WTC11 (cell line): ENCODE data around the gene MAGI2. TPM values are rescaled to one million over a fixed set of nuclear protein-coding genes. Genes with fewer than 3 reads are reported as not detected.

Experiments
- ATAC-seq: fragments of 200-7000 bp; cut with Tn5 transposase; 2 replicates; pipeline ENCODE4 v1.10.0; 2021; ENCODE audit warnings: mild to moderate bottlenecking, moderate library complexity
- CTCF ChIA-PET: fragments of 300-600 bp; sonication (Branson Sonifier 250); formaldehyde crosslinking; loops from one replicate; lab custom pipeline; 2021; ENCODE audit warnings: antibody characterized with exemption; lab: Charles Lee
- POLR2A ChIA-PET: fragments of 350-600 bp; sonication (Branson Sonifier 250); formaldehyde crosslinking; loops from one replicate; lab custom pipeline; 2021; ENCODE audit warnings: antibody characterized with exemption; lab: Charles Lee
- DNase-seq: peaks from one replicate; pipeline ENCODE4 v3.0.0; 2021; ENCODE audit warnings: low spot score
- H3K27ac Mint-ChIP-seq: 2 replicates; pipeline ENCODE4 v1.8.0; 2021; ENCODE audit warnings: mixed read lengths
- H3K27me3 Mint-ChIP-seq: 2 replicates; pipeline ENCODE4 v1.8.0; 2021; ENCODE audit warnings: low read depth, mild to moderate bottlenecking, moderate library complexity, mixed read lengths
- H3K36me3 Mint-ChIP-seq: 2 replicates; pipeline ENCODE4 v1.8.0; 2021; ENCODE audit warnings: mixed read lengths
- H3K4me1 Mint-ChIP-seq: 2 replicates; pipeline ENCODE4 v1.8.0; 2022; ENCODE audit warnings: mixed read lengths
- H3K4me3 Mint-ChIP-seq: 2 replicates; pipeline ENCODE4 v1.8.0; 2021; ENCODE audit warnings: mild to moderate bottlenecking, moderate library complexity, mixed read lengths
- H3K9me3 Mint-ChIP-seq: 2 replicates; pipeline ENCODE4 v1.8.0; 2021; ENCODE audit warnings: mixed read lengths
- ATF1 ChIP-seq: sonication (generic); formaldehyde crosslinking; IDR thresholded peaks from 2 replicates; pipeline ENCODE4 v1.8.1; 2023; ENCODE audit warnings: mild to moderate bottlenecking, moderate library complexity, missing genetic modification reagents
- CBFB ChIP-seq: sonication (generic); formaldehyde crosslinking; IDR thresholded peaks from 2 replicates; pipeline ENCODE4 v1.8.1; 2022; ENCODE audit warnings: mild to moderate bottlenecking, low read depth, missing genetic modification reagents
- CREM ChIP-seq: sonication (generic); formaldehyde crosslinking; IDR thresholded peaks from 2 replicates; pipeline ENCODE4 v1.8.1; 2022; ENCODE audit warnings: mild to moderate bottlenecking, missing genetic modification reagents, moderate library complexity
- FOXJ3 ChIP-seq: sonication (generic); formaldehyde crosslinking; IDR thresholded peaks from 2 replicates; pipeline ENCODE4 v1.9.0; 2021; ENCODE audit warnings: missing genetic modification reagents, mild to moderate bottlenecking, borderline replicate concordance
- IRF2 ChIP-seq: sonication (generic); formaldehyde crosslinking; IDR thresholded peaks from 2 replicates; pipeline ENCODE4 v1.8.0; 2022; ENCODE audit warnings: low read depth, missing genetic modification reagents, borderline replicate concordance
- JUN ChIP-seq: sonication (generic); formaldehyde crosslinking; IDR thresholded peaks from 2 replicates; pipeline ENCODE4 v1.8.0; 2023; ENCODE audit warnings: mild to moderate bottlenecking, missing genetic modification reagents
- KAT7 ChIP-seq: sonication (generic); formaldehyde crosslinking; IDR thresholded peaks from 2 replicates; pipeline ENCODE4 v1.8.1; 2023; ENCODE audit warnings: missing genetic modification reagents, mild to moderate bottlenecking, borderline replicate concordance
- NFE2L1 ChIP-seq: sonication (generic); formaldehyde crosslinking; IDR thresholded peaks from 2 replicates; pipeline ENCODE4 v1.8.1; 2023; ENCODE audit warnings: missing genetic modification reagents
- NR2C2 ChIP-seq: sonication (generic); formaldehyde crosslinking; IDR thresholded peaks from 2 replicates; pipeline ENCODE4 v1.8.0; 2022; ENCODE audit warnings: mild to moderate bottlenecking, missing genetic modification reagents
- SMAD4 ChIP-seq: sonication (generic); formaldehyde crosslinking; IDR thresholded peaks from 2 replicates; pipeline ENCODE4 v1.8.0; 2022; ENCODE audit warnings: mild to moderate bottlenecking, missing genetic modification reagents
- SOX15 ChIP-seq: fragments of 250-450 bp; sonication (Bioruptor Pico); IDR thresholded peaks from 2 replicates; pipeline ENCODE4 v1.9.0; 2021; ENCODE audit warnings: mild to moderate bottlenecking
- SP1 ChIP-seq: sonication (generic); formaldehyde crosslinking; conservative IDR thresholded peaks from 2 replicates; pipeline ENCODE4 v1.8.1; 2022; ENCODE audit warnings: missing genetic modification reagents
- TEAD1 ChIP-seq: sonication (generic); formaldehyde crosslinking; IDR thresholded peaks from 2 replicates; pipeline ENCODE4 v1.8.0; 2022; ENCODE audit warnings: mild to moderate bottlenecking, missing genetic modification reagents
- ZBTB21 ChIP-seq: sonication (generic); formaldehyde crosslinking; IDR thresholded peaks from 2 replicates; pipeline ENCODE4 v1.8.1; 2023; ENCODE audit warnings: mild to moderate bottlenecking, missing genetic modification reagents, borderline replicate concordance
- ZNF138 ChIP-seq: sonication (generic); formaldehyde crosslinking; conservative IDR thresholded peaks from 2 replicates; pipeline ENCODE4 v1.8.1; 2022; ENCODE audit warnings: mild to moderate bottlenecking, moderate library complexity, missing genetic modification reagents
- ZNF263 ChIP-seq: sonication (generic); formaldehyde crosslinking; IDR thresholded peaks from 2 replicates; pipeline ENCODE4 v1.8.1; 2022; ENCODE audit warnings: low read depth, mild to moderate bottlenecking, moderate library complexity, missing genetic modification reagents
- ZNF416 ChIP-seq: fragments of 250-450 bp; sonication (Bioruptor Pico); IDR thresholded peaks from 2 replicates; pipeline ENCODE4 v1.9.0; 2021; ENCODE audit warnings: mild to moderate bottlenecking, inconsistent platforms
- total RNA-seq: library from RNA; stranded (reverse); gene quantifications from 3 replicates; pipeline ENCODE4 v1.2.3, GENCODE V29; 2021
- TF ChIP-seq, protein P1 (sequence below): sonication (generic); formaldehyde crosslinking; conservative IDR thresholded peaks from 2 replicates; pipeline ENCODE4 v1.8.1; 2023; ENCODE audit warnings: mild to moderate bottlenecking, low read depth, missing genetic modification reagents, moderate library complexity
- TF ChIP-seq, protein P2 (sequence below): sonication (generic); formaldehyde crosslinking; conservative IDR thresholded peaks from 2 replicates; pipeline ENCODE4 v1.8.1; 2022; ENCODE audit warnings: mild to moderate bottlenecking, missing genetic modification reagents
- TF ChIP-seq, protein P3 (sequence below): sonication (generic); formaldehyde crosslinking; IDR thresholded peaks from 2 replicates; pipeline ENCODE4 v1.8.1; 2023; ENCODE audit warnings: mild to moderate bottlenecking, missing genetic modification reagents
- TF ChIP-seq, protein P4 (sequence below): fragments of 200-600 bp; IDR thresholded peaks from 2 replicates; pipeline ENCODE4 v1.8.0; 2022; ENCODE audit warnings: antibody characterized with exemption
- TF ChIP-seq, protein P5 (sequence below): sonication (generic); formaldehyde crosslinking; IDR thresholded peaks from 2 replicates; pipeline ENCODE4 v1.8.1; 2022; ENCODE audit warnings: low read depth, missing genetic modification reagents, borderline replicate concordance
- TF ChIP-seq, protein P6 (sequence below): sonication (generic); formaldehyde crosslinking; IDR thresholded peaks from 2 replicates; pipeline ENCODE4 v1.8.1; 2023; ENCODE audit warnings: mild to moderate bottlenecking, missing genetic modification reagents, borderline replicate concordance

Gene MAGI2
- total RNA-seq, 1 experiment from 2014 or later, result 26.6 TPM

DNA sequence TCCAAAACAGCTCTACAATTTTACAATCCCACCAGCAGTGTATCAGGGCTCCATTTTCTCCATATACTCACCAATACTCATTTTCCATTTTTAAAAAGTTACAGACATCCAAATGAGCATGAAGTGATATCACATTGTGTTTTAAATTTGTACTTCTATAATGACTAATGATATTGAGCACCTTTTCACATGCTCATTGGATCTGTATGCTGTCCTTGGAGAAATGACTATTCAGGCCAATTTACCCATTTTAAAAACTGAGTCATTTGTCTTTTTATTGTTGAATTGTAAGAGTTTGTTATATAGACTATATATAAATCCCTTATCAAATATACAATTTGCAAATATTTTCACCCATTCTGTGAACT is 162.0 kb downstream of the MAGI2 start (continued):
- TF ChIP-seq, protein P1, sequence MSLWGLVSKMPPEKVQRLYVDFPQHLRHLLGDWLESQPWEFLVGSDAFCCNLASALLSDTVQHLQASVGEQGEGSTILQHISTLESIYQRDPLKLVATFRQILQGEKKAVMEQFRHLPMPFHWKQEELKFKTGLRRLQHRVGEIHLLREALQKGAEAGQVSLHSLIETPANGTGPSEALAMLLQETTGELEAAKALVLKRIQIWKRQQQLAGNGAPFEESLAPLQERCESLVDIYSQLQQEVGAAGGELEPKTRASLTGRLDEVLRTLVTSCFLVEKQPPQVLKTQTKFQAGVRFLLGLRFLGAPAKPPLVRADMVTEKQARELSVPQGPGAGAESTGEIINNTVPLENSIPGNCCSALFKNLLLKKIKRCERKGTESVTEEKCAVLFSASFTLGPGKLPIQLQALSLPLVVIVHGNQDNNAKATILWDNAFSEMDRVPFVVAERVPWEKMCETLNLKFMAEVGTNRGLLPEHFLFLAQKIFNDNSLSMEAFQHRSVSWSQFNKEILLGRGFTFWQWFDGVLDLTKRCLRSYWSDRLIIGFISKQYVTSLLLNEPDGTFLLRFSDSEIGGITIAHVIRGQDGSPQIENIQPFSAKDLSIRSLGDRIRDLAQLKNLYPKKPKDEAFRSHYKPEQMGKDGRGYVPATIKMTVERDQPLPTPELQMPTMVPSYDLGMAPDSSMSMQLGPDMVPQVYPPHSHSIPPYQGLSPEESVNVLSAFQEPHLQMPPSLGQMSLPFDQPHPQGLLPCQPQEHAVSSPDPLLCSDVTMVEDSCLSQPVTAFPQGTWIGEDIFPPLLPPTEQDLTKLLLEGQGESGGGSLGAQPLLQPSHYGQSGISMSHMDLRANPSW (CRISPR knock-in tag), result no peak
- TF ChIP-seq SMAD4 (CRISPR knock-in tag) (no peak), ZNF138 (CRISPR knock-in tag) (no peak), NR2C2 (CRISPR knock-in tag) (no peak), CREM (CRISPR knock-in tag) (no peak), NFE2L1 (CRISPR knock-in tag) (no peak)

DNA sequence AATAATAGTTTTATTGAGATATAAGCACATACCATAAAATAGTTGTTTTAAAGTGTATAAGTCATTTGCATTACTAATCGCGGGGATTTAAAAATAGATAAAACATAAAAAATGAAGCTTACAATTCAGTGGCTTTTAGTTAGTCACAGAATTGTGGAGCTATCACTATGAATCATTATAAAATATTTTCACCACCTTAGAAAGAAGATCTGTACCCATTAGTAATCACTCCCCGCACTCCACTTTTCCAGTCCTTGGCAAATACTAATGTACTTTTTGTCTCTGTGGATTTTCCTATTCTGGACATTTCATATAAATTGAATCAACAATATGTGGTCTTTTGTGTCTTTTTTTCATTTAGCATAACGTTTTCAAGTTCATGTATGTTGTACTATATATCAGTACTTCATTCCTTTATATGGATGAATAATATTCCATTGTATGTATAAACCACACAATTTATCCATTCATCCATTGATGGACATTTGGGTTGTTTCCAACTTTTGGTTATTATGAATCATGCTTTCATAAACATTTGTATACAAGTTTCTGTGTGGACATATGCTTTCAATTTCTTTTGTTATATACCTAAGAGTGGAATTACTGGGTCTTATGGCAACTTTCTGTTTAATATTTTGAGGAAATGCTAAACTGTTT is 162.5 kb downstream of the MAGI2 start:
- no peaks in the 10 kb centered on the region for H3K9me3 Mint-ChIP-seq
- no peak for DNase-seq
- no peak overlapping the region for H3K27ac Mint-ChIP-seq
- H3K4me1 Mint-ChIP-seq, result peaks cover 4% of the 10 kb centered on the region; the same call in 1 of the 2 replicates
- H3K36me3 Mint-ChIP-seq, result no peaks in the 10 kb centered on the region
- H3K27me3 Mint-ChIP-seq, result no peaks in the 10 kb centered on the region
- no peak for TF ChIP-seq SP1 (CRISPR knock-in tag)
- no peak for TF ChIP-seq IRF2 (CRISPR knock-in tag)
- no peak for TF ChIP-seq SOX15 (CRISPR knock-in tag)
- no peak for TF ChIP-seq KAT7
- TF ChIP-seq, protein P2, sequence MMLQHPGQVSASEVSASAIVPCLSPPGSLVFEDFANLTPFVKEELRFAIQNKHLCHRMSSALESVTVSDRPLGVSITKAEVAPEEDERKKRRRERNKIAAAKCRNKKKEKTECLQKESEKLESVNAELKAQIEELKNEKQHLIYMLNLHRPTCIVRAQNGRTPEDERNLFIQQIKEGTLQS (CRISPR knock-in tag), result no peak
- TF ChIP-seq ATF1, result no peak
- no peak for TF ChIP-seq ZNF416
- TF ChIP-seq JUN (CRISPR knock-in tag), result no peak
- TF ChIP-seq ZNF263 (CRISPR knock-in tag), result no peak
- TF ChIP-seq FOXJ3 (CRISPR knock-in tag), result no peak
- TF ChIP-seq, protein P3, sequence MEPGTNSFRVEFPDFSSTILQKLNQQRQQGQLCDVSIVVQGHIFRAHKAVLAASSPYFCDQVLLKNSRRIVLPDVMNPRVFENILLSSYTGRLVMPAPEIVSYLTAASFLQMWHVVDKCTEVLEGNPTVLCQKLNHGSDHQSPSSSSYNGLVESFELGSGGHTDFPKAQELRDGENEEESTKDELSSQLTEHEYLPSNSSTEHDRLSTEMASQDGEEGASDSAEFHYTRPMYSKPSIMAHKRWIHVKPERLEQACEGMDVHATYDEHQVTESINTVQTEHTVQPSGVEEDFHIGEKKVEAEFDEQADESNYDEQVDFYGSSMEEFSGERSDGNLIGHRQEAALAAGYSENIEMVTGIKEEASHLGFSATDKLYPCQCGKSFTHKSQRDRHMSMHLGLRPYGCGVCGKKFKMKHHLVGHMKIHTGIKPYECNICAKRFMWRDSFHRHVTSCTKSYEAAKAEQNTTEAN (CRISPR knock-in tag), result no peak
- TF ChIP-seq, protein P4, sequence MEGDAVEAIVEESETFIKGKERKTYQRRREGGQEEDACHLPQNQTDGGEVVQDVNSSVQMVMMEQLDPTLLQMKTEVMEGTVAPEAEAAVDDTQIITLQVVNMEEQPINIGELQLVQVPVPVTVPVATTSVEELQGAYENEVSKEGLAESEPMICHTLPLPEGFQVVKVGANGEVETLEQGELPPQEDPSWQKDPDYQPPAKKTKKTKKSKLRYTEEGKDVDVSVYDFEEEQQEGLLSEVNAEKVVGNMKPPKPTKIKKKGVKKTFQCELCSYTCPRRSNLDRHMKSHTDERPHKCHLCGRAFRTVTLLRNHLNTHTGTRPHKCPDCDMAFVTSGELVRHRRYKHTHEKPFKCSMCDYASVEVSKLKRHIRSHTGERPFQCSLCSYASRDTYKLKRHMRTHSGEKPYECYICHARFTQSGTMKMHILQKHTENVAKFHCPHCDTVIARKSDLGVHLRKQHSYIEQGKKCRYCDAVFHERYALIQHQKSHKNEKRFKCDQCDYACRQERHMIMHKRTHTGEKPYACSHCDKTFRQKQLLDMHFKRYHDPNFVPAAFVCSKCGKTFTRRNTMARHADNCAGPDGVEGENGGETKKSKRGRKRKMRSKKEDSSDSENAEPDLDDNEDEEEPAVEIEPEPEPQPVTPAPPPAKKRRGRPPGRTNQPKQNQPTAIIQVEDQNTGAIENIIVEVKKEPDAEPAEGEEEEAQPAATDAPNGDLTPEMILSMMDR, result no peak
- TF ChIP-seq ZBTB21 (CRISPR knock-in tag), result no peak
- TF ChIP-seq, protein P5, sequence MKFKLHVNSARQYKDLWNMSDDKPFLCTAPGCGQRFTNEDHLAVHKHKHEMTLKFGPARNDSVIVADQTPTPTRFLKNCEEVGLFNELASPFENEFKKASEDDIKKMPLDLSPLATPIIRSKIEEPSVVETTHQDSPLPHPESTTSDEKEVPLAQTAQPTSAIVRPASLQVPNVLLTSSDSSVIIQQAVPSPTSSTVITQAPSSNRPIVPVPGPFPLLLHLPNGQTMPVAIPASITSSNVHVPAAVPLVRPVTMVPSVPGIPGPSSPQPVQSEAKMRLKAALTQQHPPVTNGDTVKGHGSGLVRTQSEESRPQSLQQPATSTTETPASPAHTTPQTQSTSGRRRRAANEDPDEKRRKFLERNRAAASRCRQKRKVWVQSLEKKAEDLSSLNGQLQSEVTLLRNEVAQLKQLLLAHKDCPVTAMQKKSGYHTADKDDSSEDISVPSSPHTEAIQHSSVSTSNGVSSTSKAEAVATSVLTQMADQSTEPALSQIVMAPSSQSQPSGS, result no peak
- TF ChIP-seq, protein P6, sequence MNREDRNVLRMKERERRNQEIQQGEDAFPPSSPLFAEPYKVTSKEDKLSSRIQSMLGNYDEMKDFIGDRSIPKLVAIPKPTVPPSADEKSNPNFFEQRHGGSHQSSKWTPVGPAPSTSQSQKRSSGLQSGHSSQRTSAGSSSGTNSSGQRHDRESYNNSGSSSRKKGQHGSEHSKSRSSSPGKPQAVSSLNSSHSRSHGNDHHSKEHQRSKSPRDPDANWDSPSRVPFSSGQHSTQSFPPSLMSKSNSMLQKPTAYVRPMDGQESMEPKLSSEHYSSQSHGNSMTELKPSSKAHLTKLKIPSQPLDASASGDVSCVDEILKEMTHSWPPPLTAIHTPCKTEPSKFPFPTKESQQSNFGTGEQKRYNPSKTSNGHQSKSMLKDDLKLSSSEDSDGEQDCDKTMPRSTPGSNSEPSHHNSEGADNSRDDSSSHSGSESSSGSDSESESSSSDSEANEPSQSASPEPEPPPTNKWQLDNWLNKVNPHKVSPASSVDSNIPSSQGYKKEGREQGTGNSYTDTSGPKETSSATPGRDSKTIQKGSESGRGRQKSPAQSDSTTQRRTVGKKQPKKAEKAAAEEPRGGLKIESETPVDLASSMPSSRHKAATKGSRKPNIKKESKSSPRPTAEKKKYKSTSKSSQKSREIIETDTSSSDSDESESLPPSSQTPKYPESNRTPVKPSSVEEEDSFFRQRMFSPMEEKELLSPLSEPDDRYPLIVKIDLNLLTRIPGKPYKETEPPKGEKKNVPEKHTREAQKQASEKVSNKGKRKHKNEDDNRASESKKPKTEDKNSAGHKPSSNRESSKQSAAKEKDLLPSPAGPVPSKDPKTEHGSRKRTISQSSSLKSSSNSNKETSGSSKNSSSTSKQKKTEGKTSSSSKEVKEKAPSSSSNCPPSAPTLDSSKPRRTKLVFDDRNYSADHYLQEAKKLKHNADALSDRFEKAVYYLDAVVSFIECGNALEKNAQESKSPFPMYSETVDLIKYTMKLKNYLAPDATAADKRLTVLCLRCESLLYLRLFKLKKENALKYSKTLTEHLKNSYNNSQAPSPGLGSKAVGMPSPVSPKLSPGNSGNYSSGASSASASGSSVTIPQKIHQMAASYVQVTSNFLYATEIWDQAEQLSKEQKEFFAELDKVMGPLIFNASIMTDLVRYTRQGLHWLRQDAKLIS (CRISPR knock-in tag), result no peak
- TF ChIP-seq TEAD1 (CRISPR knock-in tag), result no peak
- TF ChIP-seq CBFB (CRISPR knock-in tag), result no peak
- CTCF ChIA-PET, result no interaction called here
- no peak overlapping the region for H3K4me3 Mint-ChIP-seq
- POLR2A ChIA-PET, result no interaction called here
- no peak for ATAC-seq
